GM19240 (cell line): ENCODE results near the gene RPL32.
A peak's percentile ranks its signal among the peaks of the same experiment; 100 is the strongest.
"Not testable (repeated sequence)": the region's sequence is repeated elsewhere in the genome, so short reads cannot be mapped to it uniquely, and the experiment has no call there.

Experiments
- DNase-seq: peaks from one replicate; pipeline ENCODE4 v3.0.0; 2011; ENCODE audit warnings: low spot score; ENCODE audit not compliant: insufficient read length

RPL32 gene

GRCh38 chr3:12841149-12841969, at the start of gene RPL32:
RPL32 (minus strand) TSS chr3:12841565; CDS start chr3:12840237, 1,328 bp downstream.
- DNase-seq: peak; percentile 72

GRCh38 chr3:12890610-12891390, 49.4 kb upstream of the RPL32 start:
- no peak for DNase-seq

GRCh38 chr3:12886736-12887135, 45.4 kb upstream of the RPL32 start:
- DNase-seq: no peak

- DNase-seq: peak; percentile 53
These were observed 44.8 kb upstream of the RPL32 start for GRCh38 chr3:12886106-12886679.

GRCh38 chr3:12885583-12885930, 44.2 kb upstream of the RPL32 start:
- DNase-seq: no peak

GRCh38 chr3:12884790-12885582, 43.6 kb upstream of the RPL32 start:
- DNase-seq: peak; percentile 43

- DNase-seq: no peak
These were observed 42.9 kb upstream of the RPL32 start for GRCh38 chr3:12884186-12884680.

GRCh38 chr3:12882336-12883310, 41.3 kb upstream of the RPL32 start:
- no peak for DNase-seq

GRCh38 chr3:12881858-12882257, 40.5 kb upstream of the RPL32 start:
- not testable (repeated sequence) for DNase-seq

- no peak for DNase-seq
These were observed 37.9 kb upstream of the RPL32 start for GRCh38 chr3:12879191-12879815.

GRCh38 chr3:12878758-12879157, 37.4 kb upstream of the RPL32 start:
- DNase-seq: not testable (repeated sequence)

- no peak for DNase-seq
These were observed 36.8 kb upstream of the RPL32 start for GRCh38 chr3:12878141-12878574.

GRCh38 chr3:12877040-12877439, 35.7 kb upstream of the RPL32 start:
- DNase-seq: no peak

- DNase-seq: no peak
These were observed 34.8 kb upstream of the RPL32 start for GRCh38 chr3:12875857-12876836.

- DNase-seq: no peak
These were observed 30.1 kb upstream of the RPL32 start for GRCh38 chr3:12871404-12871983.

- DNase-seq: peak; percentile 51
These were observed 29.6 kb upstream of the RPL32 start for GRCh38 chr3:12870942-12871341.

GRCh38 chr3:12869035-12869621, 27.8 kb upstream of the RPL32 start:
- peak; percentile 59 for DNase-seq
